HG02759 (cell line): ENCODE data around the gene METTL27.
"Not testable (repeated sequence)": the region's sequence is repeated elsewhere in the genome, so short reads cannot be mapped to it uniquely, and the experiment has no call there.

ENCODE experiments used
- ATAC-seq: cut with Tn5 transposase; IDR thresholded peaks from one replicate; pipeline ENCODE4 v1.9.1; 2021; ENCODE audit warnings: mild to moderate bottlenecking, moderate library complexity; ENCODE audit not compliant: unreplicated experiment

The METTL27 gene

DNA sequence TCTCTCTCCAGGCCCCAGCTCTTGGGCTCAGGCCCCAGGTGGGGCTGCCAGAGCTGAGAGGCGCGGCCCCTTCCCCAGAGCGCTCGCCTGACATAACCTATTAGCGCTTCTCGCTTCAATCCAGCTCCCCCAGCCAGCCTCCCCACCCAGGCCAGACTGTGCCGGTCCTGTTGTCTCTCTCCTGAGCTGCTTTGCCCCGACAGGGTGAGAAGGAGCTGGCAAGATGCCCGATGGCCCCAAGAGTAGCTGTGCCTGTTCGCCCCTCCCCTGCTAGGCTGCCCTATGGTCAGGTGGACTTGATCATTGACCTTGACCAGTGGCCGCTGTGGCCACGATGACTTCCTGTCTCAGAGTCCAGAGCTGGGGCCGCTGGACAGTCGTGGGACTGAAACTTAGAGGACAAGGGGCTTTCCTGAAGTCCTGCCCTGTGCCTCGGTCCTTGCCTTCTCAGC lies 27.8 kb upstream of the METTL27 start:
- ATAC-seq, result no peak

DNA sequence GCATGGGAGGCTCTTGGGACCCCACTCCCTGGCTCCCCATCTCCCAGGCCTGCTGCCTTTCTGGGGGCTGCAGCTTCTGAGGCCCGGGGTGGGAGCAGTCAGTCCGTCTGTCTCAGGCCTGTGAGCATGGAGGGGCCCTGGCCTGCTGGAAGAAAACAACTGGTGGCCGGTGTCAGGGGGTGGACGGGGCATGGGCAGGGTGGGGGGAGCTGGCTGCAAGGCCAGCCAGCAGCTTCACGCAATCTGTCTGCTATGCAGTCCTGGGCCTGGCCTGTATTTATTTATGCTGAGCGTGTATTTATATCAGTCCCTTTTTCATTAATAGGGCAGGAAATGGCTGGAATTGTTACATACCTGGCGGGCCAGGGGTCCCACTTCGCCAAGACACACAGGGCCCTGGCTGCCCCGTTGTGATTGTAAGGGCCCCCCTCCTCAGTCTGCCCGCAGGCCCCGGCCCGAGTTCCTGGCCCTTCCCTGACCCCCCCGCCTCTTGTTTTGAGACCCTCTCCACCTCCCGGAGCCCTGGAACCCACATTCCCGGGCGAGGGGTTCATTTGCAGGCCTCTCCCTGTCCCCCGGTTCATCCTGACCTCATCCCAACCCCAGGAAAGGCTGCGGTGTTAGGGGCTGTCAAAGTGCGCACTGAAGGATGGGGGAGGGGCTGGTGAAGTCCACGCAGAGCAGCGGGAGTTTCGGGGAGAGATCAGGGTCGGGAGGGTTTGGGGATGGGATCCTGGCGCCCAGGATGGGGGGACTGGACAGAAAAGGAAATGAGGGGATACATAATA lies 26.9 kb upstream of the METTL27 start:
- no peak for ATAC-seq

DNA sequence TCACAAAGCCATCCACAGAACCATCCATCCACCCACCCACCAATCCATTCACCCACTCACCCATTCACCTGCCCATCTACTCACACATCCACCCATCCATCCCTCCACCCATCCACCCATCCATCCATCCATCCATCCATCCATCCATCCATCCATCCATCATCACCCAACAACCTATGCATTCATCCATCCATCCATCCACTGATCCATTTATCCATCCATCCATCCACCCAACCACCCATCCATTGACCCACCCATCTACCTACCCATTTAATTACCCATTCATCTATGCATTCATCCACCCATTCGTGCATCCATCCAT lies 24.1 kb upstream of the METTL27 start:
- no peak for ATAC-seq

DNA sequence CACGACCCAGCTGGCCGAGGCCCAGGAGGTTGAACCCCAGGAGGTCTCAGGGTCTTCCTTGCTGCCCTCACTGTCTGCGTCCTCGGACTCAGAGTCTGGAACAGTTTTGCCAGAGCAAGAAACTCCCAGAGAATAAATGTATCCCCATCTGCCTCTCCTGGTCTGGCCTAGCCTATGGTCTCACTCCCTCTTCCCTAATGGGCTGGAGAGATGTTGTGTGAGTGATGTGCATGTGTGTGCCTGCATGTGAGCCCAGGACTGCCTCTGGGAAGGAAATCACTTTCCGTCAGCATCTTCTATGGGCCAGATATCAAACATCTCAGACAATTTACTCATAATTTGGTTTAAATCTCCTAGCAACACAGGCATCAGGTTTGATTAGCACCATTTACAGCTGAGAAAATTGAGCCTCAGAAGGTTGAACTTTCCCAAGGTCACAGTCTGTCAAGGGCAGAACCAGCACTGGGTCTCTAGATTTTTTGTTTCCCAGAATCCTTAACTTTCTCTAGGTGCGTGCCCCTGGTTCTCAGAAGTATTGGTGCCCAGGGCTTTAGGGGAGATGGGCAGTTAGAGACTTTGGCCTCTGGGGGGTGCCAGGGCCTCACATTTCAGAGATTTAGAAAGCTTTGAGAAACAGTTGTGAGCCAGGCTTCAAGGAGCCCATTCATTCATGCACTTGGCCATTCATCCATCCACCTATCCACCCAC lies 23.6 kb upstream of the METTL27 start:
- no peak for ATAC-seq

DNA sequence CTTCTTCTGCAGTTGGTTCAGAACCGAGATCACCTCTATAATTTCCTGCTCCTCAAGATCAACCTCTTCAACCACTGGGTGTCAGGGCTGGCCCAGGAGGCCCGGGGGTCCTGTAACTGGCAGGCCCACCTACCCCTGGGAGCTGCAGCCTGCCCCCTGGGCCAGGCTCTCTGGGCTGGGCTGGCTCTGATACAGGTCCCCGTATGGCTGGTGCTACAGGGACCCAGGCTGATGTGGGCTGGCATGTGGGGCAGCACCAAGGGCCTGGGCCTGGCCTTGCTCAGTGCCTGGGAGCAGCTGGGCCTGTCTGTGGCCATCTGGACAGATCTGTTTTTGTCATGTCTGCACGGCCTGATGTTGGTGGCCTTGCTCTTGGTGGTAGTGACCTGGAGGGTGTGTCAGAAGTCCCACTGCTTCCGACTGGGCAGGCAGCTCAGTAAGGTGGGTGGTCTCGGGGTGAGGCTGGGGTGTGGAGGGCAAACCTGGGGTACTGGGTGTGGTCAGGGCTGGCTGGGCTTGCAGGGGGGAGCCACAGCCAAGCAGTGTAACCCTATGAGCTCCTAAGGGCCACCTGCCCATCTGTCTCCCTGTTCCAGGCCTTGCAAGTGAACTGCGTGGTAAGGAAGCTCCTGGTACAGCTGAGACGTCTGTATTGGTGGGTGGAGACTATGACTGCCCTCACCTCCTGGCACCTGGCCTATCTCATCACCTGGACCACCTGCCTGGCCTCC lies 22.8 kb upstream of the METTL27 start:
- ATAC-seq, result no peak

DNA sequence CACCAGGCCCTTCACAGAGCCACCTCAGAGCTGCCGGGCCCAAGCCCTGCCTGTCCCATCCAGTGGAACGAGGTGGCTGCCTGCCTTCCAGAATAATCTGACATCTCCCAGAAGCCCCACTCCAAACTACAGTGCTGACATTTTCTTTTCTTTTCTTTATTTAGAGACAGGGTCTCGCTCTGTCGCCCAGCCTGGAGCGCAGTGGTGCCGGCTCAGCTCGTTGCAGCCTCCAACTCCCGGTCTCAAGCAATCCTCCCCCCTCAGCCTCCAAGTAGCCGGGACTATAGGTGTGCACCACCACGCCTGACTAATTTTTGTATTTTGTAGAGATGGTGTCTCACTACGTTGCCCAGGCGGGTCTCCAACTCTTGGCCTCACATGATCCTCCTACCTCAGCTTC lies 19.0 kb upstream of the METTL27 start:
- no peak for ATAC-seq

DNA sequence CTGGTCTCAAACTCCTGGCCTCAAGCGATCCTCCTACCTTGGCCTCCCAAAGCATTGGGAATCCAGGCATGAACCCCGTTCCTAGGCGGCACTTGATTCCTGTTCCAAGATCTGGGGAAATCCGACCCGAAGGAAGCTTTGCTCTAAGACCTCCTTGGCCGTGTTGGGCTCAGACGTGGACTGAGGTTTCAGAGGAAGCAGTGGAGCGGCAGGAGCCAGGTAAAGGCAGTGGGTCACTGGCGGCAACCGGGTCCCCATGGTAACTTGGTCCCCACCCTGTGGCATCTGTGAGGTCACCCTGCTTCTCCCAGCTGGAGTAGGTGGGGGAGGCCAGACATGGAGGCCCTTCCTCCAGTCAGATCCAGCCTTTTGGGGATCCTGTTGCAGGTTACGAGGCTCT lies 18.5 kb upstream of the METTL27 start, which contains the start of gene TMEM270:
TSS of gene TMEM270 (plus strand) at position 301 of the 400 bp plus-strand sequence. CDS start at position 337, 36 bp downstream.
- ATAC-seq, result no peak

DNA sequence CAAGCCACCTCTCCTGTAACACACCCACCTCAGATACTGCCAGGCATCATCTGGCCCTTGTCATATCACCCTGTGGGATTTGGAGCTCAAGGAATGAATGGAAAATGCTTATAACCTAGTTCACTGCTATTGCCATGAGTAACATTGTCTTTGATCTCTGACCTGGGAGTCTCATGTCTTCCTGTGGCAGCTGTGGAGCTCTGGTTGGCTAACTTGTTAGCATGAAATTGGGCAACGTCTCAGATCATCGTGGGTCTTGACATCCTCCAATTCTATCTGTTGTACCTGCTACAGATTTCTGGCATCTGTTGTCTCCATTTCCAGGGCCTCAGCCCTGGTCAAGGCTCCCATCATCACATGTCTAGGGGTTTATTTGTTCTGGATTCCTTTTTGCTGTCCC lies 16.5 kb upstream of the METTL27 start:
- no peak for ATAC-seq

DNA sequence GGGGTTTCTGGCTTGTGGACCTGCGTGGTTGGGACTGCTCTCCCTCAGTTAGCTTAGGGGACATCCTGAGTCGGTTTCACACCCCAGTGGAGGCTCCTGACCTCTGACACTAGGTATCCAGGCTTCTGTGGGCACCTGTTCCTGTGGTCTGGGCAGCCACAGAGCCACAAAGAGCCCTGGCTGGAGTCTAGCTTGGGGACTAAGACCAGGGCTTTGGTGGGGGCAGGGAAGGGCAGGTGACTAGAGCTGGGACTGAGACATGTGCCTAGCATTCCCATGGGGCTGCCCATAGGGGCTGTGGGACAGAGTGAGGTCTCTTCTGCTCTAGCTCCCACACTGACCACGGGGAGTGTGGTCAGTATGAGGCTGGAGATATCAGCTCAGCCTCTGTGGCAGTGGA lies 14.6 kb upstream of the METTL27 start:
- ATAC-seq, result no peak

DNA sequence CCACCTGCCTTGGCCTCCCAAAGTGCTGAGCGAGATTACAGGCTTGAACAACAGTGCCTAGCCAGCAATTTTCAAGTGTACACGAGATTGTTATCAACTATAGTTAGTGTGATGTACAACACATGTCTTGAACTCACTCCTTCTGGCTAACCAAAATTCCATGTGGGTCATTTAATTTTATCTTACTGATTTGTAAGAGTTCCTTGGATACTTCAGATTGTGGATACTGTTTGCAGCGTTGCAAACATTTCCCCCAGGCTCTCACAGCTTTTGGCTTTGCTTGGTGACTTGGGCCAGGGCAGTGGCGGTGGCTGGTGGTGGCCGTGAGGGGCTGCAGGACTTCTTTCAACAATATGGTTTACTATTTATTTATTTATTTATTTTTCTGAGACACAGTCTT lies 10.2 kb upstream of the METTL27 start:
- no peak for ATAC-seq

DNA sequence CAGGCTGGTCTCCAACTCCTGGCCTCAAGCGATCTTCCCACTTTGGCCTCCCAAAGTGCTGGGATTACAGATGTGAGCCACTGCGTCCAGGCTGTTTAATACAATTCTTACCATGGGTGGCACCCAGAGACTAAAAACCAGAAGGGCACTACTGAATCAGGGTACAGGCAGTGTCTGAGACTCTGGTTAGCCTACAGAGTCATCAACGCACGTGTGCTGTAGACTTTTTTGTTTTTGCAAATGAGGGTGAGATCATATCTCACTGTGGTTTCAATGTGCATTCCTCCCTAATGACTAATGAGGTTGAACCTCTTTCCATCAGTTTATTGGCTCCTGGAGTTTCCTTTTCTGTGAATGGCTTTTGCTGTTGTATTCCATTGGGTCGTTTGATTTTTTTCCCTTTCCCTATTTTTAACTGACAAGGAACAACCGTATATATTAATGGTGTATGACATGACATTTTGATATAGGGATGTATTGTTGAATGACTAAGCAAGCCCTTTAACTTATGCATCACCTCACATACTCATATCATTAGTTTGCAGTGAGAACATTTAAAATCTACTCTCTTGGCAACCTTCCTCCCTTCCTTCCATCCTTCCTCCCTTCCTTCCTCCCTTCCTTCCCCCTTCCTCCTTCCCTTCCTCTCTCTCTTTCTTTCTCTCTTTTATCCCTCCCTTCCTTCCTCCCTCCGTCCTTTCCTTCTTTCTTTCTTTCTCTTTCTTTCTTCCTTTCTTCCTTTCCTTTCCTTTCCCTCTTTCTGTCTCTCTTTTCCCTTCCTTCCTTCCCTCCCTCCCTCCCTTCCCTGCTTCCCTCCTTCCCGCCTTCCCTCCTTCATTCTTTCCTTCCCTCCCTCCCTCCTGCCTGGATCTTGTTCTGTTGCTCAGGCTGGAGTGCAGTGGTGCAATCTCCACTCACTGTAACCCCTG lies 9.4 kb upstream of the METTL27 start:
- peak; percentile 70 for ATAC-seq

DNA sequence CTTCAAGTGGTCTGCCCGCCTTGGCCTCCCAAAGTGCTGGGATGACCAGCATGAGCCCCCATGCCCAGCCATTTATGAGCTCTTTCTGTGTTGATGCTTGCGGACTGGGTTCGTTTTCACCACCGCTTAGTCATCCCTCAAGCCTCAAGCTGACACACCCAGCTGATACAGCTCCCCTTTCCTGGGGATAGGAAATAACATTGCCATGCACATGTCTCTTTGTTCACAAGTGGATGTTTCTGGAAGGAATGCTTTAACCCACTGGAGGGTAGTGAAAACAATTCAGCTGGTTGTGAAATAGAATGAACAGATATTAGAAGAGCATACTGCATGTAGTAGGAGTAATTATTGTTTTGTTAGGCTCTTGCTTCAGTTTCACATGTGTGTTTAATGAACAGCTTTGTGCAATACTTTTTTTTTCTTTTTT lies 8.5 kb upstream of the METTL27 start:
- ATAC-seq, result no peak

DNA sequence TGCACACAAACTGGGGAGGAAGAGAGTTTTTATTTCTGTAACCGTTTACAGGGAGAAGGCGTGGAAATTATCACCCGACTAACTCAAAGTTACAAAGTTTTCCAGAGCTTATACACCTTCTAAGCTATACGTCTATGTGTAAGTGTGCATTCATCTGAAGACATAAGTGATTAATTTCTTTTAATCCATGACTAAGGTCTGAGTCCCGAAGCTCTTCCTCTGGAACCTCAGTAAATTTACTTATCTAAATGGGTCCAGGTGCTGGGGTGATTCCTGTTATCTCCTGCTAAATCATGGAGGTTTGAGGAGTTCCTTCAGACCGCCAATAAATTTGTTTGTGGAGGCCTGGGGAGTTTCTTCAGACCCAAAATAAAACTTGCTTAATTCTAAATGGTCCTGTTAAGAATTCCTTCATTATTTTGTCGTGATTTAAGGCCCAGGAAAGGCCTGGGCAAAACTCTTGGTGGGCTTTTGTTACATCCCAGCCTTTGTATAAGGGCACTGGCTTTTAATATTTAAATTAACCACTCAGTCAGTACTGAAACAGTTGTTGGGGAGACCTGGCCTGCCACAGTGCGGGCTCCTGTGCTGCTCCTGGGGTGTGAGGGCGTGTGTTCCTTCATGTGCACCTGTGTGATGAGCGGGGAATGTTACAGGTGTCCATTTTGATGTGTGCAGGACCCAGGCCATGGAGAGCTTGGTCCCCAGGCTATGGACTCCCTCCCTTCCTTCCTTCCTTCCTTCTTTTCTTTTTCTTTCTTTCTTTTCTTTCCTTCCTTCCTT lies 5.8 kb upstream of the METTL27 start:
- ATAC-seq, result no peak

DNA sequence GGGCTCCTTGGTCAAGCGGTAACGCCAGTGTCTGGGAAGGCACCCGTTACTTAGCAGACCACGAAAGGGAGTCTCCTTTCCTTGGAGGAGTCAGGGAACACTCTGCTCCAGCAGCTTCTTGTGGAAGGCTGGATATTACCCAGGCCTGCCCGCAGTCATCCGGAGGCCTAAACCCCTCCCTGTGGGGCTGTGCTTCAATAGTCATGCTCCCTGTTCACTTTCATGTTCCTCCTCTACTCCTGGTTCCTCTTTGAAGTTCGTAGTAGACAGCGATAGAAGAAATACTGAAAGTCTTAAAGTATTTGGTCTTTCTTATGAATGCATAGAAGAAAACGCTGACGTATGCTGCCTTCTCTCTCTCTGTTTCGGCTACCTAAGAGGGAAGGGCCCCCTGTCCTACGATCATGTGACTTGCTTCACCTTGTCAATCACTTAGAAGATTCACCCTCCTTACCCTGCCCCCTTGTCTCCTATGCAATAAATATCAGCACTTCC lies 3.4 kb upstream of the METTL27 start:
- not testable (repeated sequence) for ATAC-seq

DNA sequence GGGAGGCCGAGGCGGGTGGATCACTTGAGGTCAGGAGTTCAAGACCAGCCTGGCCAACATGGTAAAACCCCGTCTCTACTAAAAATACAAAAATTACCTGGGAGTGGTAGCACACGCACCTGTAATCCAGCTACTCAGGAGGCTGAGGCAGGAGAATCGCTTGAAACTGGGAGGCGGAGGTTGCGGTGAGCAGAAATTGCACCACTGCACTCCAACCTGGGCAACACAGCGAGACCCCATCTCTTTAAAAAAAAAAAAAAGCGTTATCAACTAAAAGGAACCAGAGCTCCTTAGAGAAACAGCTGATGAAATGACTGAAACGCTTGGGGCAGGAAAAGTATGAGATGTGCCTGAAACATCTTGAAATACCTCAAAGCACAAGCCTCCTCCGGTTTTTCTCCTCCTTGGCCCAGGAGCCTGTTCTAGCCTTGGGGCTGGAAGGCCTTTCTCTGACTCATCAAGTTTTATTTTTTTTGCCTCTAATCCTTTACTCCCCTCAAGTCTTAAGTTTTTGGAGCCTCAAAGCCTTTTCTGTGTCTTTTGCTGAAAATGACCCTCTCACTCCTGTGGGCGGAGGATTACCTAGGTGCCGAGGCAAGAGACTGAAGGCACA lies 2.6 kb upstream of the METTL27 start:
- no peak for ATAC-seq

DNA sequence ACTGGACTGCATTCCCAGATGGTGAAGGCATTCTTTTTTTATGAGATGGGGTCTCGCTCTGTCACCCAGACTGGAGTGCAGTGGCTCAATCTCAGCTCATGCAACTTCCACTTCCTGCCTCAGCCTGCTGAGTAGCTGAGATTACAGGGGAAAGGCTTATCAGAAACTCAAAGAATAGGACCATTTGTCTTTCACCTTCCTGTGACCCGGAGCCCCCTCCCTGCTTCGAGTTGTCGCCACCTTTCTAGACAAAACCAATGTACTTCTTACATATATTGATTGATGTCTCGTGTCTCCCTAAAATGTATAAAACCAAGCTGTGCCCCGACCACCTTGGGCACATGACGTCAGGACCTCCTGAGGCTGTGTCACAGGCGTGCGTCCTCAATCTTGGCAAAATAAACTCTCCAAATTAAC lies 1.8 kb upstream of the METTL27 start:
- ATAC-seq, result no peak

DNA sequence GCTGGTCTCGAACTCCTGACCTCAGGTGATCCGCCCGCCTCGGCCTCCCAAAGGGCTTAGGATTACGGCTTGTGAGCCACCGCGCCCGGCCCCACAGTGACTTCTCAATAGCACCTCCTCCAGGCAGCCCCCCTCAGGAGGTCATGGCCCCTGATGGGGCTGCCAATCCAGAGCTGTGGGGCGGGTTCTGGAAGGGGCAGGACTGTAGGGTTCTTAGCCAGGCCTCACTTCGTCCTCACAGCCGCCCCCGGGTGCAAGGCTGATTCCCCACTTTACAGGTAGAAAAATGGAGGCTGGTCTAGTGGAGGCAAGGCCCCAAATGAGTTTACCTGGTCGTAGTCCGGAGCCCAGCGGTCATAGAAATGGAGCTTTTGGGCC lies 638 bp downstream of the METTL27 start:
- no peak for ATAC-seq

DNA sequence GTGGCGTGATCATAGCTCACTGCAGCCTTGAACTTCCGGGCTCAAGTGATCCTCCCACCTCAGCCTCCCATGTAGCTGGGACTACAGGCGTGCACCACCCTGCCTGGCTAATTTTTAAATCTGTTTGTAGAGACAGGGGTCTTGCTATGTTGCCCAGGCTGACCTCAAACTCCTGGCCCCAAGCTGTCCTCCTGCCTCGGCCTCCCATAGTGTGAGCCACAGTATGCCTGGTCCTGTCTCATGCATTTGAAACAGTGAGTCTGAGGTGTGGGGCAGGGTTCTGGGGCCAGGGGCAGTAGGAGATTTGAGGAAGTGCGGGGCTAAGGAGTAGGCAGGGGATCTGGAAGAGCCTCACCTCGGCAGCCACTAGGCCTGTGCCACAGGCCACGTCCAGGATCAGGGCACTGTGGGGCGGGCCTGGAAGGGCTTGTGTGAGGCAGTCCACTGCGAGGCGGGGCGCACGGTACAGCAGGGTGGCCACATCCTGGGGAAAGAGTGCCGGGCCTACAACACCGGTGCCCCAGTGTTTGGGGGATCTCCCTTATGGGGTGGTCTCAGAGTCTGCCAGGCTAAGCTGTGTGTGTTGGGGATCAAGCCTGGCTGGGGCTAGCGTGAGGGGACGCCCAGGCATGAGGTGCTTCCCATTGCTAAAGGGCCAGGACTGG lies 1.5 kb downstream of the METTL27 start:
- no peak for ATAC-seq
